ENCODE measurements around the gene SENP7.

DNA sequence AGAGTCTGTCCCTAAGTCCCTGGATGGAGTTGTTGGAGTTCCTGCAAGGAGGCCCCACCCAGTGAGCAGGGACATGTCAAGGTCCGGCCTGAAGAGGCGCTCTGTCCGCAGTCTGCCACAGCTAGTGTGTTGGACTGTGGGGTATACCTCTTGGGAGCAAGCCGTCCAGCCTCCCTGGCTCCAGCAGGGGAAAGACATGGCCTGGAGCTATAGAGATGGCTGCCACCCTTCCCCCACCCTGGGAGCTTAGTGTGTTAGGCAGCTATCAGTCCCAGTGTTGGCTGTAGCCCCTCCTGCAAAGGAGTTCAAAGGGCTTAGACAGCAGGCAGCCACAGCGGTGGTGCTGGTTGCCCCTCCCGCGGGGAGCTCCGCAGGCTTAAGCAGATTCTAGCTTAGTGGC, 212.9 kb downstream of the SENP7 start:
- TF ChIP-seq EZH2 (IDR thresholded peaks at IDR 0.05; ENCODE audit: insufficient read depth, poor library complexity, severe bottlenecking) = no peak
- TF ChIP-seq EZH2phosphoT487 (IDR thresholded peaks at IDR 0.05; ENCODE audit: insufficient read depth, low read depth) = no peak

Data from GM23248 (cell line).